Epidermal melanocyte (primary cell): ENCODE measurements around the gene TELO2.

ENCODE experiments used
- DNase-seq: peaks from one replicate; pipeline ENCODE4 v3.0.0; 2011; ENCODE audit warnings: low spot score; ENCODE audit not compliant: insufficient read length

TELO2 gene

GRCh38 chr16:1535391-1536291 lies 42.5 kb downstream of the TELO2 start:
- peak; percentile 62 for DNase-seq

GRCh38 chr16:1536601-1537000 lies 43.4 kb downstream of the TELO2 start:
- DNase-seq, result no peak

GRCh38 chr16:1537138-1537577 lies 44.0 kb downstream of the TELO2 start:
- no peak for DNase-seq

- DNase-seq, result no peak
Observed at GRCh38 chr16:1537763-1538289, 44.7 kb downstream of the TELO2 start.

- no peak for DNase-seq
Observed at GRCh38 chr16:1538804-1539520, 45.8 kb downstream of the TELO2 start.

GRCh38 chr16:1539720-1540555 lies 46.8 kb downstream of the TELO2 start:
- no peak for DNase-seq

- DNase-seq, result no peak
Observed at GRCh38 chr16:1540556-1540855, 47.3 kb downstream of the TELO2 start.

GRCh38 chr16:1541293-1542165 lies 48.4 kb downstream of the TELO2 start:
- no peak for DNase-seq

- no peak for DNase-seq
Observed at GRCh38 chr16:1542166-1542500, 49.0 kb downstream of the TELO2 start.

- no peak for DNase-seq
Observed at GRCh38 chr16:1542533-1542932, 49.4 kb downstream of the TELO2 start.

GRCh38 chr16:1543085-1543896 lies 50.1 kb downstream of the TELO2 start:
- peak; percentile 85 for DNase-seq

- no peak for DNase-seq
Observed at GRCh38 chr16:1545044-1546040, 52.2 kb downstream of the TELO2 start.

- DNase-seq, result no peak
Observed at GRCh38 chr16:1546430-1546829, 53.3 kb downstream of the TELO2 start.

- DNase-seq, result no peak
Observed at GRCh38 chr16:1548233-1548632, 55.1 kb downstream of the TELO2 start.

- no peak for DNase-seq
Observed at GRCh38 chr16:1548727-1549126, 55.6 kb downstream of the TELO2 start.

- DNase-seq, result no peak
Observed at GRCh38 chr16:1550069-1550468, 56.9 kb downstream of the TELO2 start.

- no peak for DNase-seq
Observed at GRCh38 chr16:1550696-1551095, 57.5 kb downstream of the TELO2 start.

GRCh38 chr16:1551166-1551565 lies 58.0 kb downstream of the TELO2 start:
- no peak for DNase-seq

- no peak for DNase-seq
Observed at GRCh38 chr16:1552129-1552528, 59.0 kb downstream of the TELO2 start.
